ENCODE data around the gene IRX4.

GRCh38 chr5:1852324-1852947 is 30.3 kb downstream of the IRX4 start:
- TF ChIP-seq, protein P1, sequence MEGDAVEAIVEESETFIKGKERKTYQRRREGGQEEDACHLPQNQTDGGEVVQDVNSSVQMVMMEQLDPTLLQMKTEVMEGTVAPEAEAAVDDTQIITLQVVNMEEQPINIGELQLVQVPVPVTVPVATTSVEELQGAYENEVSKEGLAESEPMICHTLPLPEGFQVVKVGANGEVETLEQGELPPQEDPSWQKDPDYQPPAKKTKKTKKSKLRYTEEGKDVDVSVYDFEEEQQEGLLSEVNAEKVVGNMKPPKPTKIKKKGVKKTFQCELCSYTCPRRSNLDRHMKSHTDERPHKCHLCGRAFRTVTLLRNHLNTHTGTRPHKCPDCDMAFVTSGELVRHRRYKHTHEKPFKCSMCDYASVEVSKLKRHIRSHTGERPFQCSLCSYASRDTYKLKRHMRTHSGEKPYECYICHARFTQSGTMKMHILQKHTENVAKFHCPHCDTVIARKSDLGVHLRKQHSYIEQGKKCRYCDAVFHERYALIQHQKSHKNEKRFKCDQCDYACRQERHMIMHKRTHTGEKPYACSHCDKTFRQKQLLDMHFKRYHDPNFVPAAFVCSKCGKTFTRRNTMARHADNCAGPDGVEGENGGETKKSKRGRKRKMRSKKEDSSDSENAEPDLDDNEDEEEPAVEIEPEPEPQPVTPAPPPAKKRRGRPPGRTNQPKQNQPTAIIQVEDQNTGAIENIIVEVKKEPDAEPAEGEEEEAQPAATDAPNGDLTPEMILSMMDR (IDR thresholded peaks at IDR 0.05): no peak
- TF ChIP-seq POLR2A (IDR thresholded peaks at IDR 0.05): no peak
